T-helper 2 cell treated with Interferon-gamma antibody and Interleukin-4, amounts not matched to agents 5 μg/mL and 100 μg/mL, for 36 hours (primary cell): ENCODE data around the gene INPPL1.
A peak's percentile ranks its signal among the peaks of the same experiment; 100 is the strongest.

Experiments used
- DNase-seq: peaks from one replicate; pipeline ENCODE4 v3.0.0; 2021; ENCODE audit warnings: low spot score
- H3K27ac Mint-ChIP-seq: one replicate; pipeline ENCODE4 v1.8.0; 2021; ENCODE audit warnings: mild to moderate bottlenecking, mixed read lengths
- H3K27me3 Mint-ChIP-seq: one replicate; pipeline ENCODE4 v1.8.0; 2021; ENCODE audit warnings: low read depth, mixed read lengths
- H3K36me3 Mint-ChIP-seq: one replicate; pipeline ENCODE4 v1.8.0; 2021; ENCODE audit warnings: low read depth, mixed read lengths
- H3K4me1 Mint-ChIP-seq: one replicate; pipeline ENCODE4 v1.8.0; 2021; ENCODE audit warnings: low read depth, mixed read lengths
- H3K4me3 Mint-ChIP-seq: one replicate; pipeline ENCODE4 v1.8.0; 2022; ENCODE audit warnings: mild to moderate bottlenecking, moderate library complexity, mixed read lengths
- H3K9me3 Mint-ChIP-seq: one replicate; pipeline ENCODE4 v1.8.0; 2021; ENCODE audit warnings: mixed read lengths

Gene INPPL1

DNA sequence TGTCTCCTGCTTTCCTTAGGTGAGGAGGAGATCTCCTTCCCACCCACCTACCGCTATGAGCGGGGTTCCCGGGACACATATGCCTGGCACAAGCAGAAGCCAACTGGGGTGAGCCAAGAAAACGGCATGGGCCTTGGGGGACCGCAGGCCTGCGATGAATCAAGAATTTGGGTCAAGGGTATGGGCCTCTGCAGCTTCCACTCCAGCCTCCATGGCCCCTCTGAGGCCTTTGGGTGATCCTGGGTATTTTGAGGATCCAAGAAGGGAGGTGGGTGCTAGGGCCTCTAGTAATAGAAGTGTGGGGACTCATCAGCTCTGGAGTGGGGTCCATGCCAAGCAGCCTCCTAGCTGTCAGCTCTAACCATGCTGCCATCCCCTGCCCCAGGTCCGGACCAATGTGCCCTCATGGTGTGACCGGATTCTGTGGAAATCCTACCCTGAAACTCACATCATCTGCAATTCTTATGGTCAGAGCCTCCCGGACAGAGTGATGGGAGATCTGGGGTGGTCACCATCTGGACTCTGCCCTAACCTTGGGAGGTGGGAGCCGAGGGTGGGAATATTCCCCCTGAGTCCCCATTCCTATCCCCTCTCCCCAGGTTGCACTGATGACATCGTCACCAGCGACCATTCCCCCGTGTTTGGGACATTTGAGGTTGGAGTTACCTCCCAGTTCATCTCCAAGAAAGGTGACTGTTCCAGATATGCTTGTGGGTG lies 8.6 kb downstream of the INPPL1 start:
- Mint-ChIP-seq H3K4me3 (no peak overlapping the region), H3K9me3 (no peaks in the 10 kb centered on the region), H3K4me1 (no peaks in the 10 kb centered on the region), H3K27me3 (peaks cover under 1% of the 10 kb centered on the region), H3K27ac (no peak overlapping the region), H3K36me3 (peaks cover 41% of the 10 kb centered on the region)
- no peak for DNase-seq

DNA sequence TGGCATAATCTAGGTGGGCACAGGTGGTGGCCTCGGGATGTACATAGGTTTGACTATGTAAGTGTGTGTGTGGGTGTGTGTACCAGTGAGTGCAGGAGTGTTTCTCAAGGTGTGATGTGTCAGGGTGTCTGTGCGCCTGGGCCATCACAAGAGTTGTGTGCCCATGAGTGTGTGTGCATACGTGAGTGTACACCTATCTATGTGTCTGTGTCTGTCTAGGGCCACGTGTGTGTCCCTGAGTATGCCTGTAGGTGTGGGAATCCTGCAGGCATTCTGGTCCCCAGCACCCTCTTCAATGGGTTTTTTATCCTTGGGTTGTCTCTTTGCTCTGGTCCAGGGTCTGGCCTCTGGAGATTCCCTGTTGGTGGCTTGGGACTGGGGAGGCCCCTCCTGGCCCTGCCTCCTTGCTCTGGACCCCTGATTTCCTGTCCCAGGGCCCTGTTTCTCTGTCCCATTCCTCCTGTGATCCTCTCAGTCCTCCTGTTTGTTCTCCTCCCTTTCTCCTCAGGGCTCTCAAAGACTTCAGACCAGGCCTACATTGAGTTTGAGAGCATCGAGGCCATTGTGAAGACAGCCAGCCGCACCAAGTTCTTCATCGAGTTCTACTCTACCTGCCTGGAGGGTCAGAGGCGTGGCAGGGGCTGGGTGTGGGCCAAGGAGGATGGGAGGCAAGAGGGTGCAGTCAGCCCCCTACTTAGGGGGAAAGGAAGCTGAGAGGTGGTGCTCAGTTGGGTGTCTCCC lies 9.4 kb downstream of the INPPL1 start:
- H3K27me3 Mint-ChIP-seq = peaks cover 5% of the 10 kb centered on the region
- no peak overlapping the region for H3K27ac Mint-ChIP-seq
- H3K4me1 Mint-ChIP-seq = peaks cover 2% of the 10 kb centered on the region
- no peaks in the 10 kb centered on the region for H3K9me3 Mint-ChIP-seq
- DNase-seq = no peak
- H3K36me3 Mint-ChIP-seq = peaks cover 45% of the 10 kb centered on the region
- no peak overlapping the region for H3K4me3 Mint-ChIP-seq

DNA sequence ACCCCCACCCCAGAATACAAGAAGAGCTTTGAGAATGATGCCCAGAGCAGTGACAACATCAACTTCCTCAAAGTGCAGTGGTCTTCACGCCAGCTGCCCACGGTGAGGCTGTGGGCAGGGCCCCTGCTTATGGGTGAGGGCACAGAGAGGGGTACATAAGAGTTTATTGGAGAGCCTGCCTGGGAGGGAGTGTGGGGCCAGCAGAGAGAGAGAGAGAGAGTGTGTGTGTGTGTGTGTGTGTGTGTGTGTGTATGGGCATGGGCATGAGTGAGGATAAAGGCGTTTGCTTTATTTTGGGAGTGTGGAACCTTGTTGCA lies 9.9 kb downstream of the INPPL1 start:
- peaks cover 5% of the 10 kb centered on the region for H3K4me1 Mint-ChIP-seq
- H3K4me3 Mint-ChIP-seq = no peak overlapping the region
- DNase-seq = no peak
- H3K9me3 Mint-ChIP-seq = no peaks in the 10 kb centered on the region
- H3K27me3 Mint-ChIP-seq = peaks cover 10% of the 10 kb centered on the region
- peaks cover 41% of the 10 kb centered on the region for H3K36me3 Mint-ChIP-seq
- no peak overlapping the region for H3K27ac Mint-ChIP-seq

DNA sequence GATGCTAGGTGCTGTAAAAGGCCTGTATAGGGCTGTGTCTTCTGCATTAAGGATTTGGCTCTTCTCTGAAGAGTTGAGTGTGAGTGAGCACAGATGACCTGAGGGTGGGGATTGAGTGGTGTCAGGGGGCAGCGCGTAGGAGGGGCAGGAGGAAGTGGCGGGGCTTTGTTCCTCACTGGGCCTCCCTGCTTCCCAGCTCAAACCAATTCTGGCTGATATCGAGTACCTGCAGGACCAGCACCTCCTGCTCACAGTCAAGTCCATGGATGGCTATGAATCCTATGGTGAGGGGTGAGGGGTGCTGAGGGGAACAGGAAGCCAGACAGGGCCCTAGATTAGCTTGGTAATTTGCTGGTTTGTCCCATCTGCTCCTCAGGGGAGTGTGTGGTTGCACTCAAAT lies 10.4 kb downstream of the INPPL1 start:
- Mint-ChIP-seq H3K9me3 (no peaks in the 10 kb centered on the region), H3K4me3 (no peak overlapping the region), H3K4me1 (peaks cover 6% of the 10 kb centered on the region), H3K36me3 (peaks cover 41% of the 10 kb centered on the region), H3K27me3 (peaks cover 11% of the 10 kb centered on the region), H3K27ac (no peak overlapping the region)
- DNase-seq = no peak

DNA sequence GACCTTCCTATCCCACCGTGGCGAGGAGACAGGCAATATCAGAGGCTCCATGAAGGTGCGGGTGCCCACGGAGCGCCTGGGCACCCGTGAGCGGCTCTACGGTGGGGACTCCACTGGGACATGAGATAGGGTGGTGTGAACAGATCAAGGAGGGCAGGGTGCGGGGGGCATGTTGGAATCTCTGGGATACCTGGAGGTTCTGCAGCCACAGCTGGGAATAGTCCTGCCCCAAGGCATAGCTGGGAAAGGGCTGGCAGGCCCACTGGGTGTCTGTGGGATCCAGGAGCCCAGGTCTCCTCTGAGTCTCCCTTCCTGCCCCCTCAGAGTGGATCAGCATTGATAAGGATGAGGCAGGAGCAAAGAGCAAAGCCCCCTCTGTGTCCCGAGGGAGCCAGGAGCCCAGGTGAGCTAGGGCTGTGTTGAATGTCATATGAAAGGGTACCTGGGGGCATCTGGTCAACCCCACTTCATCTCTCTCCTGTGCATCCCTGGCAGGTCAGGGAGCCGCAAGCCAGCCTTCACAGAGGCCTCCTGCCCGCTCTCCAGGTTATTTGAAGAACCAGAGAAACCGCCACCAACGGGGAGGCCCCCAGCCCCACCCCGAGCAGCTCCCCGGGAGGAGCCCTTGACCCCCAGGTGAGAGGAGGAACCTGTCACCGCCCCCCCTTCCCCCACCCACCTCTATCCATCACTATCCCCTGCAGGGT lies 10.9 kb downstream of the INPPL1 start:
- H3K36me3 Mint-ChIP-seq = peaks cover 40% of the 10 kb centered on the region
- no peaks in the 10 kb centered on the region for H3K9me3 Mint-ChIP-seq
- H3K27me3 Mint-ChIP-seq = peaks cover 15% of the 10 kb centered on the region

DNA sequence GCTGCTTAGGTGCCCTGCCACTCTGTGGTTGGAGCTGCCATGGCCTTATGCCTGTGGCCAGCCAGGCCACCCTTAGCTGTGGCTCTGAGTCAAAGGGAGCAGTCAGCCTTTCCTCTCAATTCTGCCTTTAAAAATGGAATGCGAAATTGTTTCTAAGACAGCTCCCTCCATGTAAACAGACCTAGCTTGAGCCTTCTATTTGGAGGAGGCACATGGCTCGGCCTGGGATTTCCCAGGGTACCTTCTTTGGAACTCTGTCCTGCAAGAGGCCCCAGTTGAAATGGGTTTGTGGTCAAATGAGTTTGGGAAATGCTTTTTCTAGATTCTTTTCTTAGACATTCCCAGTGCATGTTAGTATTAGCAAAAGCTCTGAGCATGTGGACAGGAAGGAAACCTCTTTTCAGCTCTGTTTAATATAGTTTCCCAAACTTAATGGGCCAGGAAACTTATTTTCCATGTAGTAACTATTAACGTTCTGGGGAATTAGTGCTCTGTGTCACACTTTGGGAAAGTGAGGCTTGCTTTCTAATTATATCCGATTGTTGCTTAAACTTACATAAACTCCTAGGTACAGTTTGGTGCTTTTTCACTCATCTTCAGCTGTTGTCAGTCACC lies 11.6 kb downstream of the INPPL1 start:
- H3K9me3 Mint-ChIP-seq = no peaks in the 10 kb centered on the region
- H3K4me1 Mint-ChIP-seq = peaks cover 13% of the 10 kb centered on the region
- no peak overlapping the region for H3K27ac Mint-ChIP-seq
- no peak overlapping the region for H3K4me3 Mint-ChIP-seq
- peaks cover 38% of the 10 kb centered on the region for H3K36me3 Mint-ChIP-seq
- DNase-seq = no peak
- peaks cover 21% of the 10 kb centered on the region for H3K27me3 Mint-ChIP-seq

More for the DNA sequence above, 10.9 kb downstream of the INPPL1 start:
- peaks cover 8% of the 10 kb centered on the region for H3K4me1 Mint-ChIP-seq
- DNase-seq = no peak
- H3K4me3 Mint-ChIP-seq = no peak overlapping the region
- H3K27ac Mint-ChIP-seq = no peak overlapping the region

DNA sequence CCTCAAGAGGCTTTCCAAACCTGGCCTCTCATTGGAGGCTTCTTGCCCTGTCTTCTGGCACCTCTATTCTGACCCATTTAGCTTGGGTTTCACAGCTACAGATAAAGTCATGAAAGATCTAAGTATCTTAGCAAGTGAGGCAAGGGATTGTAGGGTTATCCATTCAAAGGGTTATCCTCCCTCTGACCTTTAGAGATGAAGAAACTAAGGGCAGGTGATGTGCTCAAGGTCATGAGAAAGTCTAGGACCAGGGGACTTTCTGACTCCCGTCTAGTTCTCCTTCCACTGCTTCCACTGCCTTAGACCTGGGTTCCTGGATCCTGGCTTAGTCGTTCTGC lies 12.2 kb downstream of the INPPL1 start:
- Mint-ChIP-seq H3K36me3 (peaks cover 33% of the 10 kb centered on the region), H3K27me3 (peaks cover 27% of the 10 kb centered on the region), H3K4me1 (peaks cover 13% of the 10 kb centered on the region), H3K9me3 (no peaks in the 10 kb centered on the region), H3K27ac (no peak overlapping the region), H3K4me3 (no peak overlapping the region)
- DNase-seq = no peak

DNA sequence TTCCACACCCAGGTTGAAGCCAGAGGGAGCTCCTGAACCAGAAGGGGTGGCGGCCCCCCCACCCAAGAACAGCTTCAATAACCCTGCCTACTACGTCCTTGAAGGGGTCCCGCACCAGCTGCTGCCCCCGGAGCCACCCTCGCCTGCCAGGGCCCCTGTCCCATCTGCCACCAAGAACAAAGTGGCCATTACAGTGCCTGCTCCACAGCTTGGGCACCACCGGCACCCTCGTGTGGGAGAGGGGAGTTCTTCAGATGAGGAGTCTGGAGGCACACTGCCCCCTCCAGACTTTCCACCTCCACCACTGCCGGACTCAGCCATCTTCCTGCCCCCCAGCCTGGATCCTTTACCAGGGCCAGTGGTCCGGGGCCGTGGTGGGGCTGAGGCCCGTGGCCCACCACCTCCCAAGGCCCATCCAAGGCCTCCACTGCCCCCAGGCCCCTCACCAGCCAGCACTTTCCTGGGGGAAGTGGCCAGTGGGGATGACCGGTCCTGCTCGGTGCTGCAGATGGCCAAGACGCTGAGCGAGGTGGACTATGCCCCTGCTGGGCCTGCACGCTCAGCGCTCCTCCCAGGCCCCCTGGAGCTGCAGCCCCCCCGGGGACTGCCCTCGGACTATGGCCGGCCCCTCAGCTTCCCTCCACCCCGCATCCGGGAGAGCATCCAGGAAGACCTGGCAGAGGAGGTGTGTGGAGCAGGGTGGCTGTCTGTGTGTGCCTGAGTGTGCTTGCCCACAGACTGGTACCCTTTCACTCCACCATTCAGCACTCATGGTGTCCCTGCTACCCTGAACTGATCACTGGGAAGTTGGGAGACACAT lies 12.8 kb downstream of the INPPL1 start:
- no peak for DNase-seq
- peaks cover 33% of the 10 kb centered on the region for H3K27me3 Mint-ChIP-seq
- H3K4me3 Mint-ChIP-seq = no peak overlapping the region
- H3K9me3 Mint-ChIP-seq = no peaks in the 10 kb centered on the region
- H3K4me1 Mint-ChIP-seq = peaks cover 13% of the 10 kb centered on the region
- peaks cover 31% of the 10 kb centered on the region for H3K36me3 Mint-ChIP-seq
- no peak overlapping the region for H3K27ac Mint-ChIP-seq

DNA sequence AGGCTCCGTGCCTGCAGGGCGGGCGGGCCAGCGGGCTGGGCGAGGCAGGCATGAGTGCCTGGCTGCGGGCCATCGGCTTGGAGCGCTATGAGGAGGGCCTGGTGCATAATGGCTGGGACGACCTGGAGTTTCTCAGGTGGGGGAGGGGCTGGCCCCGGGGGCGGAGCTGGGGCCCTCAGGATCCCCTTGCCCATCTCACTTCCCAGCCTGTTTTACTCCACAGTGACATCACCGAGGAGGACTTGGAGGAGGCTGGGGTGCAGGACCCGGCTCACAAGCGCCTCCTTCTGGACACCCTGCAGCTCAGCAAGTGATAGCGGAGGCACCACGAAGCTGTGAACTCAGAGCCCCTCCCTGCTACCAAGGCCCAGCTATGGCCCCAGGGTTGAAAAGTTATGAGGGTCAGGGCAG lies 13.5 kb downstream of the INPPL1 start:
- peaks cover 13% of the 10 kb centered on the region for H3K4me1 Mint-ChIP-seq
- DNase-seq = peak; percentile 33
- no peak overlapping the region for H3K27ac Mint-ChIP-seq

DNA sequence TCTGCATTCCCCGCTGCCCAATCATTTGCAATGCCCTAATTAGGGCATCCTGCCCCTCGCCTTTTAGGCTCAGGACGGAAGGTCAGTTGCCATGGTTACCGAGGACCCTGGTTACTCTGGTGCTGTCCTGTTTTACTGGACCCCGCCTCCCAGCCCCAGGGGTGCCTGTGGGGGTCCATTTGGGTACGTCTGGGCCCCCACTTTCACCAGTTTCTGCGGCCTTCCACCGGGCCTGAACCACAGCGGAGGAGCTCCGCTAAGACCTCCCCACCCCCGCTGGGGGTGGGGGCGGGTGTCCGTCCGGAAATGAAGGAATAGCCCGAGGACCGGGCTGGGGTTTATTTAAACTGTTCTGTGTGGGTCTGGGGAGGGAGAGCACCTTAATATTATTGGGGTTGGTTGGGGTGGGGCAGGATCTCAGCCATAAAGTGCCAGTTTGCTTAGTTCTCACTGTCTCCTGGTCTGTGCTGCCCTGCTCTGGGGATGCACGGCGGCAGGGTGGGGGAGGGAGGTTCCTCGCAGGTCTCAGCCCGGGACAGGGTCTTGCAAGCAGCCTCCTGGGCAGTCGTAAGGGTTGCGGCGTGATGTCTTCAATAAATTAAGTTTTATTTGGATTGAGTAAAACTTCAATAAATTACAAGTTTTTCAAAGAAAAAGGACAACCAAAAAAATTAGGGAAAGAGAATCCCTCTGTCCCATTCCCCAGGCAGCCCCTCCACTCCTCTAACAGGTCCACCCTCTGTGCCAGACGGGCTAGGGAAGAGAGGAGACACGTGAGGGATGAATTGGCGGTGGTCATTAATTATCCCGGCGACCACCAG lies 14.1 kb downstream of the INPPL1 start:
- H3K4me3 Mint-ChIP-seq = no peak overlapping the region
- no peaks in the 10 kb centered on the region for H3K9me3 Mint-ChIP-seq
- DNase-seq = no peak
- H3K36me3 Mint-ChIP-seq = peaks cover 25% of the 10 kb centered on the region
- peaks cover 43% of the 10 kb centered on the region for H3K27me3 Mint-ChIP-seq
- no peak overlapping the region for H3K27ac Mint-ChIP-seq
- H3K4me1 Mint-ChIP-seq = peaks cover 13% of the 10 kb centered on the region

More for the DNA sequence above, 13.5 kb downstream of the INPPL1 start:
- Mint-ChIP-seq H3K4me3 (no peak overlapping the region), H3K27me3 (peaks cover 39% of the 10 kb centered on the region), H3K9me3 (no peaks in the 10 kb centered on the region), H3K36me3 (peaks cover 27% of the 10 kb centered on the region)

DNA sequence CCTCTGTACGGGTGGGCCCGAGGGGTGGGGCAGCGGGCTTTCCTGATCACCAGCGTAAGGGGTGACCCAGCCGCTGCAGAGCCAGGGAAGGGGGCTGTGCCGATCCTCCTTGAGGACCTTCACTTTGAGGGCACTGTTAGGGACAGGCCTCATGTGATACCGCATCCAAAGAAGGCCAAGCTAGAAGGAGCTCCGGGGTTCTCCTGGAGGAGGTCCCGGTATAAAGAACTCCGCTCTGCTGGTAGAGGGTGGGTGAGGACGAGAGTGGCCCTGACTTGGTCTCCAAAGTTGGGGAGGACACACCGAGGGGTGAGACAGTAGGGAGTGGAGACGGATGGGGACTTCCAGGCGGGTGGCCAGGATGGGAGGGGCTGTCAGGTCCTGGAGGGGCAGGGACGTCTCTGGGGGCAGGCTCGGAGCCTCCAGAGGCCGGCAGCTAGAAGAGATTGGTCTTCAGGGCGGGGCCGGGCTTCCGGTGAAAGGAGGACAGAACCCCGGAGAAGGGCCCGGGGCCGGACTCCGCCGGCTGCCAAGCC lies 14.8 kb downstream of the INPPL1 start:
- DNase-seq = no peak
- no peak overlapping the region for H3K27ac Mint-ChIP-seq

DNA sequence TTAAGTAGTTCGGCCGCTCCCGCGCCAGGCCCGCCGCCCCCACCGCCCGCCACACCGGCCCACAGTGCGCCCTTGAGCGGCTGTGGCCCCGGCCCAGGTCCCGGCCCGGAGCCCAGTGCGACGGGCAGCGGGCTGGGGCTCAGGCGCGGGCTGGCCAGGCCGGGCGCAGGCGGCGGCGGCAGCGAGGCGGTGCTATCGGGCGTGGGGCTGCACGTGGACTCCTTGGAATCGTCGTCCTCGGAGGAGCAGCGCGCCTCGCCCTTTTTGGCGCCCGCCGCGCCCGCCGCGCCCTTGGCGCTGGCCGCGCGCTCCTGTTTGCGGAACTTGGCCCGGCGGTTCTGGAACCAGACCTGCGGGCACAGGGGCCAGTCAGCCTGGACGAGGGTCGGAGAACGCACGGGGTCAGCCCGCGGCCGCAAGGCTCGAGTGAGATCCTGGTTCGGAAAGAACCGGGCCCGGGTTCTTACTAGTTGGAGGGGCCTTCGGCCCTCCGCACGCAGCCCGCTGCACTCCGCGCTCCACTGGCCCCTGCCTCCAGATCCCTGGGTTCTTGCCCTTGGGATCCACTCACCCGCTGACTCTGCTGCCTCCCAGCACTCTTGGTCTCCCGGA lies 15.4 kb downstream of the INPPL1 start:
- Mint-ChIP-seq H3K4me1 (peaks cover 17% of the 10 kb centered on the region), H3K27ac (no peak overlapping the region), H3K36me3 (peaks cover 15% of the 10 kb centered on the region), H3K27me3 (peaks cover 50% of the 10 kb centered on the region), H3K9me3 (no peaks in the 10 kb centered on the region), H3K4me3 (peak overlapping the region; percentile 77)
- DNase-seq = no peak

More for the DNA sequence above, 14.8 kb downstream of the INPPL1 start:
- Mint-ChIP-seq H3K4me1 (peaks cover 13% of the 10 kb centered on the region), H3K9me3 (no peaks in the 10 kb centered on the region), H3K4me3 (peak overlapping the region; percentile 52), H3K36me3 (peaks cover 20% of the 10 kb centered on the region), H3K27me3 (peaks cover 44% of the 10 kb centered on the region)
